ENCODE results near the gene PRDM2.

PRDM2 gene

DNA sequence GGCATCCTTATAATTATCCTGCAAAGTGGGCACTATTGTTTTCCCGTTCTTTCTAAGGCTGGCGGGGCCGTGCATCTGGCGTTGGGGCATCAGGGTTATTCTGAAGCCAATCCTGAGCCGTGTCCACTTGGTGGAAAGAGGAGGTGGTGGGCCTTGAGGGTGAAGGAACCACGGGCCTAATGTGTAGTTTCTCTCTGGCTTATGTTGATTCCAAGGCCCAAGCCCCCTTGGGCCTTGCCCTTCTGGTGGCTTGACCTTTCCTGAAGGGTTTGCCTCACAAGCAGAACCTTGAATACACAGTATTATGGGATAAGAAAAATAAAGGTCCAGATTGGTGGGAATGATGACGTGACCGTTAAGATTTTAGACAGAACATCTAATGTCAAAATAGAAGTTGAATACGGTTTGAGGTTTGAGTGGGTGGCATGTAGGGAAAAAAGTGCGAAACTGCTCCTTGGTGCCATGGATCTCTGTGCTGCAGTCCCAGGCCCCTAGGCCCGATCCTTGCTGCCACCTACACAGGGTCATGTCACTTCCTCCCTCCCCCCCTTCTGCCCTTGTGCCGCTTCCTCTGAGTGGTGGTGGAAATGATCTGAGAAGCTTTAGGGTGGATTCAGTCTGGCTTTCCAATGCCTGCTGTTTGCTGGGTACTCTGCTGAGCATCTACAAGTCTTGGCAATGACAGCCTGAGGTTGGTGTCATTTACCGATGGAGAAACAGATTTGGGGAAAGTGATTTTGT is 90.5 kb downstream of the PRDM2 start:
- DNase-seq (ENCODE audit: low read depth): no peak

DNA sequence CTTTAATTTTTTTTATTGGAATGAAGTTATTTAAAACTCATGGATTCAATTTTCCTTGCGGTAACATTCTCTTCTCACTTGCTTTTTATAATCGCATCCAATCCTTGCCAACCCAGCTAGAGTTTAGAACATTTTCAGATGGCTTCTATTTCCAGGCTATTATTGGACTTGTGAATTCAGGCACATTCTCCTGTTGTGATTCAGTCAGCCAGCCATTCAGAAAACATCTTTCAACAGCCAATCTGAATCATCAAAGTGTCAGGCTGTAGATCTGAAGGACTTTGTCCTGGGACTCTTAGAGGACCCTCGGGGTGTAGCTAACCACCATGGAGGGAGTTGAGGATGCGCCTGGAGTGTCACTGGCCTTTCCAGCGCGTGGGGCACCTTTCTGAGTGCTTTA is 92.4 kb downstream of the PRDM2 start:
- DNase-seq (ENCODE audit: low read depth): no peak

DNA sequence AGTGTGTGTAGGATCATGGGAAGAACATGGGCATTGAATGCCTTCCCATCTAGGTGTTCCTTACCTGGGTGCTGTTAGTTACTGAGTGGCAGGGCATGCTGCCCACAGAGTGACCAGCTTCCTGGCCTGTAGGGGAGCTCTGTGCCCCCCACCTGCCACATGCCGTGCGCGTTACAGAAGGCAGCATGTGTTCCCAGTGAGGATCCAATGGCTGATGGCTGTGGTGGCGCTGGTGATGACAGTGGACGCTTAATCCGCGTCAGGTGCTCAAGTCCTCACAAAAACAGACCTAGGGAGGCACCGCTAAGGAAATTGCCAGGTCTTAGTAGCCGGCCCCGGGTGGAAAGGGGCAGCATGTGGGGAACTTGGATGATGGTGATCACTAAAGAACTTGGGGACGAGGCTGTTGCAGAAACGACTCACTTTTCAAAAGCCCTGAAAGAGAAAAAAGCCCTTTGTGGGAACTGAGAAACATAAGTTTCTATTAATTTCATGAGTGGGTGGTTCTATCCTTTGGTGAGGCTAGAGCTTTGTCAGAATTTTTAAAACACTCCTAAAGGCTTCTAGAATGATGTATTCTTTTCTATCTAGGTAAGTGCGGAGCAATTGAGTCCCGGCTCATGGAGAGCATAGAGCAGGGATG is 93.2 kb downstream of the PRDM2 start:
- no peak for DNase-seq (ENCODE audit: low read depth)

DNA sequence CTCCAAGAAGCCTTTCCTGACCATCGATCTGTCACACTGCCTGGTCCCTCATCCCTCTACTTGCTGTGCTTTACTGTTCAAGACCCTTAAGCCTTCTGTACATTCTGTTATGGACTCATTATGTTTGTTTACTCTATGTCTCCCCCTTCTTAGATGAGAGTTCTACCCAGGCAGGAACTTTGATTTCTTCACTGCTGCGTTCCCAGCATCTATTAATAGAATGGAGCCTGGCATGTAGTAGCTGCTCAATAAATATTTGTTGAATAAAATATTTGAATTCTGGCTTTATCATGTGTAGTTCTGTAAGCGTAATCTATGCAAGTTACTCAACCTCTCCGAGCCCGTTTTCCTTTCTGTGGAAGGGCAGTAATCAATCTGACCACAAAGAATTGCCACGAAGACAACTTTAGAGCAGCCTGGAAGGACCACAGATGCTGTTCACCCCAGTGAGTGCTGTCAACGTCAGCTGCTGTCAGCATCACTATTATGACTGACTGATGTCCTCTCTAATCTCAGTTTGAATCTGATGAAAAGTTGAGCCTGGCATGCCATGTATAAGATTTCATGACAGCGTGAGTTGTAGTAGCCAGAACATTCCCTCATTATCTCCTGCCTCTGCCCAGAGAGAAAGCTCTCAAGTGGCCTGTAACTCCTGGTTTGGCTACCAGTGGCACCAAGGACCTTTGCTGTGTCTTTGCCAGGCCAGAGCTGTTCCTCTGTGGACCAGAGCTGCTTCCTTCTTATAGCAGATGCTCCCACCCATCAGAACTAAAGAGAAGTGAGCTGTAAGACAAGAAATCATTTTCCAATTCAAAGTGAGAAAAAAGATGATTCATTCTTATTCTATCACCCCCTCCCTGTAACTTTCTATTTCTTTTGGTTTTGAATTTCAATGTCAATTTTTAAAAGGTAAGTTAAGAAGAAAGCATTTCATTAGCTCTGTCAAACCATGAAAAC is 94.5 kb downstream of the PRDM2 start:
- no peak for DNase-seq (ENCODE audit: low read depth)

DNA sequence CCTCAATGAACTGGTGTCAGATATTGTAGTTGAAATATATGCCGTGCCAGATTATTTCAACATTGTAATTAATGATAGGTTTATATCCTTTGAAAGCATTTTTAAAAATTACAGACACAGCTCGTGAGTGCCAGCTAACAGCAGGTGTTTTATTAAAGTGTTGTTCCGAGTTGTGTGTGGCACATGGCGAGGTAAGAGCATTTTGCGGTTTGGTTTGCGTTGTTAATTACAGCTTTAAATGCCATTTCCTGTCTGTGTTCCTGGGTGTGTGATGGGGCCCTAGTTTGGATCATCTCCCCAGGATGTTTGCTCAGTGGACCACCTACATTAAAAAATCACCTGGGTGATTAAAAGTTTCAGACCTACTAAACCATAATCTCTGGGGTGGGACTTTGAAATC is 97.4 kb downstream of the PRDM2 start:
- DNase-seq (ENCODE audit: low read depth): no peak

DNA sequence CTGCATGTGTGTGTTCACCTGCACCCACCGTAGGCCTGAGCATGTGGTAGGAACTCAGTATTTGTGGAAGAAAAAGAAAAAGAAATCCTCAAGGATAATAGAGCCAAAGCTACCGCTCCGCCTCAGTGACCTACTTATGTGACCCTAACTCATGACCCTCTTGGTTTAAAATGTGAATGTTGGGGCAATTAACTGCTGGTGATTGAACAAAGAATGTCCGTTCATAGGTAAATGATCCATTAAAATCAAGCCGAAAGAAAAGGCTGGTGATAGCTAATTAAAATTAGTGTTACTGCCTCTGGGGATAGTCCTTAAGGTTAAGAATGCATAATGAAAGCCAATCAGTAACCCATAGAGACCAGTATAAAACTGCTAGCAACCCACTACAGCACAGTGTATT is 98.1 kb downstream of the PRDM2 start:
- no peak for DNase-seq (ENCODE audit: low read depth)

DNA sequence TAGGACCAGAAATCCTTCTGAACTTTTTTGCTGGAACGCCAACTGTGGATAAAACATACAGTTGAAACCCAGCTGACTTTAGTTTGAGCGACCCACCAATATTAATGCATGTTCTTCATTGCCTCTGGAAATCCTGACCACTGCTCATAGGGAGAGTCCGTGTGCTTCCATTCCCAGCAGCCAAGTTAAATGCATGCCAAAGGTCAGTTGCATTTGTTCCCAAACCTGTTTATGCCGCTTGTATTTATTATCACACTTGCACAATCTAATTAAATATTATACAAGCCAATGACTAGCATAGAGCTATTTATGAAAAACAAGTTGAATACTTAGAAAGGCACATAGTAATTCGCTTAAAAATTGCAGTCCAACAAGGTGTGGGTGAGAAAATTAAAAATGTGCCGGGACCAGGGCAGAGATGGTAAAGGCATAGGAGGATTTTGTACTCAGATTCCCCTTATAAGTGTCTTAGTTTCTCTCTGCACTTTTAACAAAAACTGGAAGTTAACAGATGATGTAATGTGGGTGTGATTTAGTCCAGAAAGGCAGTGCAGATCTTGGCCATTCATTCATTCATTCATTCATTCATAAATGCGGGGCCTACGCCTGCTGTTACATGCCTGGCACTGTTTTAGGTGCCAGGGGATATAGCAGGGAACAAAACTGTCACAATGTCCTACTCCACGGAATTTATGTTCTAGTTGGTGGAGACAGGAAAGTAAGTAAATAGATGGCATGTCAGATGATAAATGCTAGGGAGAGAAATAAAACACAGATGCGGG is 99.7 kb downstream of the PRDM2 start:
- no peak for DNase-seq (ENCODE audit: low read depth)

DNA sequence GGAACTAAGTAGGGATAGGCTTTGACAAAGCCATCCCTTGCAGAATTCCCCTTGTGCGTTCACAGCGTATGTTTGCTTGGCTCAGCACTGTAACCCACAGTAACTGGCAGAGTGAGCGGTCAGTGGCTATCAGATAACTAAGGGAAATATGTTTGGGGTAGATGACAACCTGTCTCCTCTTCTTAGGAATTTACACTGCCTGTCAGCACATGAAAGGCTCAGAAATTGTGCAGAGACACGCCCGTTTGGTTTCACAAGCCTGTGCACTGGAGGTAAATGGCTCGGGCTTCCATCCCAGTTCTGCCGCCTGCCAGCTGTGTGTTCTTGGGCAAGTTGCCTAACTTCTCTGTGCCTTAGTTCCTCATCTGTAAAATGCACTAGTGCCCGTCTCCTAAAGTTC is 101.2 kb downstream of the PRDM2 start:
- DNase-seq (ENCODE audit: low read depth): no peak

DNA sequence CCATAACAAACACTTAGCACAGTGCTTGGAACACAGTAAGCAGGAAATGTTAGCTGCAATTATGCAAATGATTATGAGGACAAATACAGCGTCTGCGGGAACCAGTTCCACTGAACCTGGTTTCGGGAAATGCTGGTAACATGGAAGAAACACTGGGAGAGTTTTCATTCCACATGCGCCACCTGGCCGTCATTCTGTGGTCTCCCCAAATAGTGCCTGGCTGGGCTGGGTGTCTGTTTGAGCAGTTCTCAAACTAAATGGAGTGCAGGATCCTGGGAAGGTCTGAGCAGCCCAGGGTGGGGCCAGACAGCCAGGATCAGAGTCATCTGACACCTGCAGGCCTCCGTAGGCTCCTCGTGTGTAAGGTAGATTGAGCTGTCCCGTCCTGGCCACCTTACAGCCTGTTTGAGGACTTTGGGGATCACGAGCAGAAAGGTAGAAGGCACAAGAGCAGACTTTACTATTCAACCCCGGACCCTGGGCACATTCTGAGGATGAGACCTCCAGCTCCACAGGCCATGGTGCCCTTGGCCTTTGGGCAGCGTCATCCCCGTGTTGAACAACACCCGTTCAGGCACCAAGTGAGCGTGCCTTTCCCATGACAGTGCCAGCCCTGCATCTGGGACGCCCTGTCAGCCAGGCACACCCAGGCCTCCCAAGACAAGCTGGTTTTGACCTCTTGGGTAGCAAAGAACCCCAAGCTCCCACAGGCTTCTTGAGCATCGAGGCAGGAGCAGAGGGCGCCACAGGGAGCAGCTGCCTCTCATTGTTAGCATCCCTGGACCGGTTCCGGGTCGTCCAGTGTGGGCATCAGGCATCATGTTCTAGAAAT is 101.9 kb downstream of the PRDM2 start:
- DNase-seq (ENCODE audit: low read depth): no peak

DNA sequence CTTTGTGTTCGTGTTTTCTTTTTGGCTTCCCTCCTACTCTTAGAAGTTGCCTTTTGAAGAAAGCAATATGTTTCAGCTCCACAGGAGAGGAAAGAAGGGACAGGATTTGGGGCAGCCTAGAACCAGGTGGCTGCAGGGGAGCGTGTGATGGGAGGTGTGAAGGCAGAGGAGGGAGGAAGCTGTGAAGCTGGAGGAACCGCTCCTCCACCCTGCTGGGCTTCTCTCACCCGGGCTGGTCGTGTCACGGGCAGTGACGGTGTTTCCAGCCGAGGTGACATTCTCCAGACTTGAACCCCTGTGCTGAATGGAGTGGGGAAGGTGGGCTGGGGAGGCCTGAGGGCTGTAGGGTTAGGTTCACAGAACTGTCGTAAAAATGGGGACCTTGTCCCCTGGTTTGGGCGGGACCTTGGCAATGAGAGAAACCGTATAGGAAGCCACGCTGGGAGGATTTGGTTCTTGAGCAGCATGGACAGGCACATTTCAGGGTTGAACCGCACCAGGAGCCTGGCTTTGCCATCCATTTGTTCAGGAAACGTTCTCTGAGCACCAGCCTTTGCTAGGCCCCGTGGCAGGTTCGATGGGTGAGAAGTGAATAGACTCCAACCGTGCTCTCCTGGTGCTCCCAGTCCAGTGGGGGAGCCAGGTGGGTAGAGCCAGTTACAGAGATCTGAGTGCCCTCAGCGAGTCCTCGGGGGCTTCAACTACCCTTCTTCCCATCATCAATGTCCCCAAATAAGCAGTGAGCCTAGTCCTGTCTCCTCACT is 103.0 kb downstream of the PRDM2 start:
- no peak for DNase-seq (ENCODE audit: low read depth)

DNA sequence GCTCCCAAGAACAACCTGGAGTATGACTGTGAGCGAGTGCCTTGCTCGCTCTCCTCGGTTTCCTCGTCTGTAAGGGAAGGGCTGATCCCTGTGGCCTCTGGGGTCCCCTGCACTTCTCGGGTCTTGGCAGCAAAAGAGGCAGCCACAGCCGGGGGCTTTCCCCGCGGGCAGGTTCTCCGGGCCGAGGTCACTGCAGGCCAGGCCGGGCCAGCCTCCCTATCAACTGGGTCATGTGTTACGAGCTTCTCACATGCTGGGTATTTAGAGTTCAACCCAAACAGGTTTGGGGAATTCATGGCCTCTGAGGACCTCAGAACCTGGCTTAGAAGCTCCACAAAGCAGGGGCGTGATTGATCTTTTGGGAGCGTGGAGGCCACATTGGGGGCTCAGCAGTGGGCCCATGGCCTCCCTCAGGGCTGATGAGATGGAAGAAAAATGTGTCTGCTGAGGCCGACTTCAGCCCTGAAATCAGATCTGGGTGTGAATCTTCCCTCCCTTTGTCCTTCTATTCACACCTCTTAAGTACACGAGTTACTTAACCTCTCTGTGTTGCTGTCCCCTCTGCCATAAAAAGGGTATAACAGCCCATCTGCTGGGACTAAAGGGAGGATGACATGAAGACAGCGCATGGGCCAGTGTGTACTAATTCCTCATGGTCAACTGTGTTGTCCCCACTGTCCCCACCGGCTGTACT is 103.7 kb downstream of the PRDM2 start:
- DNase-seq (ENCODE audit: low read depth): no peak

DNA sequence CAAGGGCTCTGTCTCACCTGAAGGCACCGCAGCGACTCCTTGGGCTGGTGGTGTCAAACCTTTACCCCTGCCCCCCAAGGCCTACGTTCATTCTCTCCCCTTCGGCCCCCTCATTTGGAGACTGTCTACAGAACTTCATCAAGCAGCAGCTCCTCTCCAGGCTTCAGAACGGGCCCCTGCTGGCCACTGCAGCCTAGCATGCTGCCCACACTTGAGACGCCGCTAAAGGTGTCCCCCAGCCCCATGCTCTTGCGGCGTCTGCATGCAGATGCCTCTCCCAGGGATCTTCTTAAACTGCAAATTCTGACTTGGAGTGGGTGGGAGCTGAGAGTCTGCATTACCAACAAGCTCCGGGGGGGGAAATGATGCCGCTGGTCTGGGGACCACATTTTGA is 104.2 kb downstream of the PRDM2 start:
- DNase-seq (ENCODE audit: low read depth): no peak

DNA sequence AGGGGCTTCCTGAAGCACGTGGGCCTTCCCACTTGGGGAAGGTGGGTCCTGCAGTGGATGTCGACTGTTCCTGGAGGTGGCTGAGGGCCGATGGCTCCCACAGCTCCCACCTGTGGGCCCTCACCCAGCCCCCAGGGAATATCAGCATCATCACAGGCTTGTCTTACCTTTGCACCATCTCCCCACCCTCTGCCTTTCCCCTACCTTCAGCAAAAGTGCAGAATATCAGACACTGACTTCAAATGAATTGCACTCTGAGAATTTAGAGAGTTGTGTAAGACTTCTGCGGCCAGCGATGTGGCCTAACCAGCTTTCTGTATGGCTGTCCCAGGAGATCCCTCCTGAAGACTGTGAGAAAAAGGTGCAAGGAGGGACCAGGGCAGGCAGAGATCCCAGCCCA is 105.4 kb downstream of the PRDM2 start:
- DNase-seq (ENCODE audit: low read depth): no peak

DNA sequence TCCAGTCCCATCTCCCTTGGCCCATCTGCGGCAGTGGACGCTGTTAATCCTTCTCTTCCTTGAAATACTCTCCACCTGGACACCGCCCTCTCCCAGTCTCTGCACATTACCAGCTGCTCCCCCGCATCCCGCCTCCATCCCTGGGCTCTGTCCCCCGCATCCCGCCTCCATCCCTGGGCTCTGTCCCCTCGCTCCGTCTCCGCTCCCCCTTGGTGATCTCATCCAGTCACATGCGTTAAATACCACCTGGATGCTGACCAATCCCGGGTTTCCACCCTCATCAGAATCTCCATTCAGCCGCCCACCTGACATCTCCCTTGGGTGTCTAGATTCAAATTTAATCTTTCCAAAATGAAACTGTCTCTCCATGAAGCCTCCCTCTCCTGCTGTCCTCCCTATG is 106.1 kb downstream of the PRDM2 start:
- DNase-seq (ENCODE audit: low read depth): no peak

DNA sequence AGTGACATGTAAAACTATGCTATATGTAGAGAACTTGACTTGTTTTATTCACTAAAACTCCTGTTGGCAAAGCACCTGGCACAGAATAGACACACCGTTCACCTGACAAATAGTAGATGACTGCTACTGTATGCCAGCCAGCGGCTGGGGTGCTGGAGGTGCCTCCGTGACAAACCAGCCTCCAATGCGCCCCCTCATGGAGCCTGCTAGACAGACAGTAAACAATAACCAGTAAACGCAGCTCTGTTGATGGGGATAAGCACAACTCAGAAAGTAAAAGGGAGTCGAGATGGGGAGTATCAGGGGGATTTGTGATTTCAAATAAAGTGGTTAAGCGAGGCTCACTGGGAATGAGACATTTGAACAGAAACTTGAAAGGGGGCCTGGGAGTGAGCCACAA is 107.2 kb downstream of the PRDM2 start:
- DNase-seq (ENCODE audit: low read depth): no peak

DNA sequence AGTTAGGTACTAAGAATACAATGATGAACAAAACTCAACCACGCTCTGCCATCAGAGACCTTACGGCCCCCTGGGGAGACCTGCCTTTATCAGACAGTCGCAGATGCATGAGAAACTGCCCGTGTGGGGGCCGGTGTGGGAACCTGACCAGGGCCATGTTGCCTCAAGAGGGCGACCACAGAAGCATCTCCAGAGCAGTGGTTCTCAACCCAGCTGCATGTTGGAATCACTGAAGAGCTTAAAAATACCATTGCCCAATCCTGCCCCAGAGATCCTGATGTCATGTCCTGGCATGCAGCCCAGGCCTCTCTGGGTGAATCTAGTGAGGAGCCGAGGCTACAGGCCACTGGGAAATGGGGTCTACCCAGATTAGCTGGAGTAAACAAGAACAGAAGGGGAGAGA is 108.7 kb downstream of the PRDM2 start:
- no peak for DNase-seq (ENCODE audit: low read depth)

DNA sequence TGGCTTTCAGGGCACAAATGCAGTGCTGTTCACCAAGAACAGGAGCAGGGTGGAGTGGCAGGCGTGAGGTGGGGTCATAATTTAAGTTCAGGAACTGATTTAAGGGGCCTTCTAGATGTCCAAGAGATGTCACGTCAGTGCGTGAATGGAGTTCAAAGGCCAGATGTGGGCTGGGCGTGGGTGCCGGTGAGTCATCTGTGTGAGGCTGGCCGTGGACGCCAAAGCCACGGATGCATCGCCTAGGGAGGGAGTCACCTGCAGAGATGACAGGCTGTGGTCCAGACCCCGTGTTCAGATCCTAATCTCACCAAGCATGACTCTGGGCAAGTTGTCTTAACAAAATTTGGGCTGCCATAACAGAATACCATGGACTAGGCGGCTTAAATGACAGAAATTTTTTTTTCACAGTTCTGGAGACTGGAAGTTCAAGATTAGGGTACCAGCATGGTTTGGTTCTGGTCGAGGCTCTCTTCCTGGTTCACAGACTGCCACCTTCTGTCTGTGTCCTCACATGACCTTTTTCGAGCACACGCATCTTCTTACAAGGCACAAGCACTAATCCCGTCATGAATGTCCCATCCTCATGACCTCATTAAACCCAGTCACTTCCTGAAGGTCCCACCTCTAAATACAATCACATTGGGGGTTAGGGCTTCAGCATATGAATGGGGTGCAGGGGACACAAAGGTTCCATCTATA is 109.6 kb downstream of the PRDM2 start:
- no peak for DNase-seq (ENCODE audit: low read depth)

DNA sequence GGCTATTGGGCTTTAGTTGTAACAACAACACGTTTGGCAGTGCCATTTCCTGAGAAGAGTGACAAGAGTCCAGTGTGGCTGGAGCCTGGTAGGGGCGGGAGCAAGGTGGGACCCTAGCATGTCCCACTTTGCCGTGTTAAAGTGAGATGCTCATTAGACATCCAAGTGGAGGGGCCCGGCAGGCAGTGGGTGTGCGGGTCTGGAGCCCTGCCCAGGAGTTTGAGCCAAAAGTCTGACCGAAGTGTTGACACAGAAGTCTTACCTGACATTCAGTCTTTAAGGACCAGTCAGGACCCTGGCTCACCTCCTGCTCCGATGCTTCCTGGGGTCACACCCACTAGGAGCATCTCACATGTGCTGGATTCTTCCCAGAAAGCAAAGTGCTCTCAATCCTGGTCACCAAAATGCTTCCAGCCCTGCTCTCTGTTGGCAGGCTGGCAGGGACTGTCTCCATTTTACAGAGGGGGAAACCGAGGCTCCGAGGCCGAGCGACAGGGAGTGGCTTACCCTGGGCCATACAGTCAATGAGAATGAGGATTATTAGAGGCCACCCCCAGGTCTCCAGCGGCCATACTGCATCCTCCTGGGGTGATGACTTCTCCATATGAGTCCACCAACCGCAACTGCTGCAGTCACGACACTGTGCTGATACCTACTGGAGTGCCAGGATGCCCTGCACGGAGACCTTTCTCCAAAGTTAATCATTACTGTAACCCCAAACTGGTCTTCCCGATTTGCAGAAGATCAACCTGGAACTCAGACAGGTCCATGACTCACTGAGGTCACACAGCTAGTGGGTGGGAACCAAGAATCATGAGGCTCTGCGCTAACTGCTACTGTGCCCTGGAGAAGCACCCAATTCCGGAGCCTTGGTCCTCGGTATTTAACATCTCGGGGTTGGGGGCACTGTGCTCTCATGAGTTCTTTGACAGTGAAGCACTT is 112.7 kb downstream of the PRDM2 start:
- no peak for DNase-seq (ENCODE audit: low read depth)

Measured in stimulated activated CD8-positive, alpha-beta memory T cell treated with anti-CD3 and anti-CD28 coated beads, Interleukin-7, amount 100 ng/mL, for 24 hours (primary cell).